Fibroblast of mammary gland (primary cell): ENCODE measurements around the gene UBR3.

Experiments used
- DNase-seq: peaks from one replicate; pipeline ENCODE4 v3.0.0-alpha.2; 2010; ENCODE audit warnings: low read depth
- H3K4me3 ChIP-seq: 2 replicates; pipeline ENCODE4 v1.5.1; 2011; ENCODE audit warnings: low read depth, mild to moderate bottlenecking, low read length, moderate library complexity; ENCODE audit not compliant: control insufficient read depth
- TF ChIP-seq, protein P1 (sequence below): conservative IDR thresholded peaks from 2 replicates; pipeline ENCODE4 v1.5.1; 2011; ENCODE audit warnings: low read depth, low read length, inconsistent platforms; ENCODE audit not compliant: control insufficient read depth, insufficient read depth

UBR3 gene

DNA sequence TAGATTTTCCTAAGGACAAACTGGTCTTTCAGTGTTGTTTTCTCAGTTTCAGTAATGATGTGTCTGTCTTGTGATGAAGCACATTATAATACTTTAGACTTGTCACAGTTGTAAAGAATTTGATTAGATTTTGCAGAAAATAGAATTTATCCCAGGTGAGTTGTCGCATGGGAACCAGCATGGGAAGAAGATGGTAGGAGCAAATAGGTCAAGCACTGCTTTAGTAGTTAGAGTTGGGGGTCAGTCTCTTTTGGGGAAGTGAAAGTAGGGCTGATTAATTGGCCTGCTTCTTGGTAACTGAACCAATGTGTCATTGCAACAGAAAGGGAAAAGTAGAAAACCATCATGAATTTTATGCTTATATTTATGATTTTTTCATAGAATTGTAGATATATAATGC is 197.5 kb downstream of the UBR3 start:
- no peak for DNase-seq
- TF ChIP-seq, protein P1, sequence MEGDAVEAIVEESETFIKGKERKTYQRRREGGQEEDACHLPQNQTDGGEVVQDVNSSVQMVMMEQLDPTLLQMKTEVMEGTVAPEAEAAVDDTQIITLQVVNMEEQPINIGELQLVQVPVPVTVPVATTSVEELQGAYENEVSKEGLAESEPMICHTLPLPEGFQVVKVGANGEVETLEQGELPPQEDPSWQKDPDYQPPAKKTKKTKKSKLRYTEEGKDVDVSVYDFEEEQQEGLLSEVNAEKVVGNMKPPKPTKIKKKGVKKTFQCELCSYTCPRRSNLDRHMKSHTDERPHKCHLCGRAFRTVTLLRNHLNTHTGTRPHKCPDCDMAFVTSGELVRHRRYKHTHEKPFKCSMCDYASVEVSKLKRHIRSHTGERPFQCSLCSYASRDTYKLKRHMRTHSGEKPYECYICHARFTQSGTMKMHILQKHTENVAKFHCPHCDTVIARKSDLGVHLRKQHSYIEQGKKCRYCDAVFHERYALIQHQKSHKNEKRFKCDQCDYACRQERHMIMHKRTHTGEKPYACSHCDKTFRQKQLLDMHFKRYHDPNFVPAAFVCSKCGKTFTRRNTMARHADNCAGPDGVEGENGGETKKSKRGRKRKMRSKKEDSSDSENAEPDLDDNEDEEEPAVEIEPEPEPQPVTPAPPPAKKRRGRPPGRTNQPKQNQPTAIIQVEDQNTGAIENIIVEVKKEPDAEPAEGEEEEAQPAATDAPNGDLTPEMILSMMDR, result no peak
- no peak overlapping the region for H3K4me3 ChIP-seq

DNA sequence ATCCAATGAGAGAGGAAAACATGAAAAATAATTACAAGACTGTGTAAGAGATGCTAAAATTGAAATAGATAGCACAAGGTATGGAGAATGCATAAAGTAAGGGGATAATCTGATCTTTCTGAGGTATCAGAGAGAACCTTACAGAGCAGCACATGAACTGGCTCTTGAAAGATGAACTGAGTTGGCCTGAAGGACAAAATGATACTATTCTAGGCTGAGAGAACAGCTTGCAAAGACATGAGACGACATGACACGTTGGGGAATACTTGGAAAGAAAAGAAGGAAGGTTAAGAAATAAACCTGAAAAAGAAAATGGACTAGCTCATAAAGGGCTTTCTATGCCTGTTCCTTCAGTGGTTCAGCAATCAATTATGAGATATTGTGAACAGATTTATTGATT is 198.0 kb downstream of the UBR3 start:
- TF ChIP-seq, protein P1, result no peak
- no peak for DNase-seq
- no peak overlapping the region for H3K4me3 ChIP-seq

DNA sequence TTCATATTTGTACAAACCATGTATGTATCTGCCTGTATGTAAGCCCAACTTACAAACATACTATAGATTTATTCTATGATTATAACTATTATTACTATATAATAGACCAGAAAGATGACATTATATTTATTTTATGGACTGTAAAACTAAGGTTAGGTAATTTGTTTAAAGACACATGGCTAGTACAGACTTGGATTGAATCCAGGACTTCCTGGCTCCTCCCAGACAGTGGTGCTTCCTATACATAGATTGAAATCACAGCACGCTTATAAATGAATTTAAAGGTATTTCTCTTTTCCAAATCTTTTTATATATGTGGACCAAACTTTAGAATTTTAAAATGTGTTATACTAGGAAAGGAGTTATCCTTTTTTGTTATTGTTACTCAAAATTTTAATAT is 199.1 kb downstream of the UBR3 start:
- TF ChIP-seq, protein P1, result no peak
- DNase-seq, result no peak
- H3K4me3 ChIP-seq, result no peak overlapping the region

DNA sequence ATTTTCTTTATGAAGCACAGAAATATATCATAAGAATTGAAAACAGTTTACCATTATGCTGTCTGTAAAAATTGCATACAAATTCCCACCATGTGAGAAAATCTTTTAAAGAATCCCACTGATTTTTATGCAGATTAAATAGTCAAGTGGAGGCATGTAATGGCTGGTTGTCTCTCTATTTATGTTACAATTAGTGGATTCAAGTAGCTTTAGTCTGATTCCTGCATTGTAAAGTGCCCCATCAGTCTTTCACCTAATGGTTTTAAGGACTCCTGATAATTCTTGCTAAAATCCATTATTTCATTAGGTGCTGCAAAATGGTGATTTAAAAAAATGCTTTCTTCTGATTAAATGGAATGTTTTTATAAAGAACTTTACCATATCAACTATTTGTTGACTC is 202.3 kb downstream of the UBR3 start:
- TF ChIP-seq, protein P1, result no peak
- H3K4me3 ChIP-seq, result no peak overlapping the region
- no peak for DNase-seq

DNA sequence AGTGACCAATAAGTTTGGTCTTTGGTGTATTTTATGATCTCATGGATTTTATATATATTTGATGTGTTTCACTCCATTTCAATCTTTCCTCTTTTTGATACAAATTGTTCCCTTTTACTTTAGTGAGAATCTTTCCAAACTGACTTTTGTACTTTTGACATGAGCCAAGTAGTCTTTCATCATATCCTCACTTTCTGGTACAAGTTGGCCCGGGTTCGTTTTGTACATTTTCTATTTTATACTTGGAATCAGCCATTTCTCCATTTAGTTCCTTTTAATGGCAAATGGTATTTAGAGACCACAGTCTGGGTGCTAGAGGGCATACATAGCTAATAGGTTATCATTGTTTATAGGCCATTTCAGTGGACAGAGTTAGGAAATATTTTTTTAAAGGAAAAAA is 202.8 kb downstream of the UBR3 start:
- no peak for DNase-seq
- TF ChIP-seq, protein P1, result no peak
- H3K4me3 ChIP-seq, result no peak overlapping the region

DNA sequence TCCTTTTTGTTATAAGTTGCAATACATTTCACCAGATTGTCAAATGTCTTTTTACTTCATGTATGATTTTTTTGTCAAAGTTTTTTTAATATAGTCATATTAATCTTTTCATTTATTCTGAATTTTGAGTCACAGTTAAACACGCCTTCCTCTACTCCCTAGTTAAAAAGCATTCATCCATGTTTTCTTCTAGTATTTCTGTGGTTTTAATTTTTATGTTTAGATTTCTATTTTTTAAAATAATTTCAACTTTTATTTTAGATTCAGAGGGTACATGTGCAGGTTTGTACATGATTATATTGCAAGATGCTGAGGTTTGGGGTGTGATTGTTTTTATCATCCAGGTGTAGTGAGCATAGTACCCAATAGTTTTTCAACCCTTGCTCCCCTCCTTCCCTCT is 204.0 kb downstream of the UBR3 start:
- DNase-seq, result no peak
- H3K4me3 ChIP-seq, result no peak overlapping the region
- TF ChIP-seq, protein P1, result no peak

DNA sequence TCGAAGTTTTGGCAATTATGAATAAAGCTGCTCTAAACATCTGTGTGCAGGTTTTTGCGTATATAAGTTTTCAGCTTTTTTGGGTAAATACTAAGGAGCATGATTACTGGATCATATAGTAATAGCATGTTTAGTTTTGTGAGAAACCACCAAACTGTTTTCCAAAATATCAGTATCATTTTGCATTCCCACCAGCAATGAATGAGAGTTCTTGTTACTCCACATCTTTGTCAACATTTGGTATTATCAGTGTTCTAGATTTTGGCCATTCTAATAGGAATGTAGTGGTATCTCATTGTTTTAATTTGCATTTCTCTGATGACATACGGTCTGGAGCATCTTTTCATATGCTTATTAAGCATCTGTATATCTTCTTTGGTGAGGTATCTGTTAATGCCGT is 207.3 kb downstream of the UBR3 start:
- H3K4me3 ChIP-seq, result no peak overlapping the region
- no peak for DNase-seq
- TF ChIP-seq, protein P1, result no peak
